ENCODE measurements around the gene ZNF638.
A peak's percentile ranks its signal among the peaks of the same experiment; 100 is the strongest.
"Not testable (repeated sequence)": the region's sequence is repeated elsewhere in the genome, so short reads cannot be mapped to it uniquely, and the experiment has no call there.

Gene ZNF638

GRCh38 chr2:71331581-71332434 is at the start of gene ZNF638:
Gene ZNF638 (plus strand): TSS chr2:71331782. CDS start chr2:71348955, 17,173 bp downstream.
- DNase-seq (ENCODE audit: low read depth in 2 of 2), result peak; percentile 90 to 92

- DNase-seq (ENCODE audit: low read depth in 2 of 2), result no peak
Measured at GRCh38 chr2:71281950-71282349, 49.6 kb upstream of the ZNF638 start.

- DNase-seq (ENCODE audit: low read depth in 2 of 2), result no peak
Measured at GRCh38 chr2:71282493-71282892, 49.1 kb upstream of the ZNF638 start.

GRCh38 chr2:71283131-71283530 is 48.5 kb upstream of the ZNF638 start:
- no peak for DNase-seq (ENCODE audit: low read depth in 2 of 2)

- DNase-seq (ENCODE audit: low read depth in 2 of 2), result no peak
Measured at GRCh38 chr2:71285706-71286105, 45.9 kb upstream of the ZNF638 start.

- no peak for DNase-seq (ENCODE audit: low read depth in 2 of 2)
Measured at GRCh38 chr2:71291398-71291797, 40.2 kb upstream of the ZNF638 start.

GRCh38 chr2:71292159-71292558 is 39.4 kb upstream of the ZNF638 start:
- DNase-seq (ENCODE audit: low read depth in 2 of 2), result no peak

- DNase-seq (ENCODE audit: low read depth in 2 of 2), result no peak
Measured at GRCh38 chr2:71298914-71299313, 32.7 kb upstream of the ZNF638 start.

GRCh38 chr2:71299507-71299906 is 32.1 kb upstream of the ZNF638 start:
- DNase-seq (ENCODE audit: low read depth in 2 of 2), result no peak

- no peak for DNase-seq (ENCODE audit: low read depth in 2 of 2)
Measured at GRCh38 chr2:71303849-71304248, 27.7 kb upstream of the ZNF638 start.

- DNase-seq (ENCODE audit: low read depth in 2 of 2), result no peak
Measured at GRCh38 chr2:71306762-71307161, 24.8 kb upstream of the ZNF638 start.

GRCh38 chr2:71313016-71313766 is 18.4 kb upstream of the ZNF638 start:
- DNase-seq (ENCODE audit: low read depth in 2 of 2), result no peak

- no peak for DNase-seq (ENCODE audit: low read depth in 2 of 2)
Measured at GRCh38 chr2:71317060-71317459, 14.5 kb upstream of the ZNF638 start.

GRCh38 chr2:71317900-71318299 is 13.7 kb upstream of the ZNF638 start:
- DNase-seq (ENCODE audit: low read depth in 2 of 2), result not testable (repeated sequence)

- no peak for DNase-seq (ENCODE audit: low read depth in 2 of 2)
Measured at GRCh38 chr2:71323386-71323785, 8.2 kb upstream of the ZNF638 start.

- no peak for DNase-seq (ENCODE audit: low read depth in 2 of 2)
Measured at GRCh38 chr2:71326968-71327367, 4.6 kb upstream of the ZNF638 start.

- no peak for DNase-seq (ENCODE audit: low read depth in 2 of 2)
Measured at GRCh38 chr2:71327916-71328315, 3.7 kb upstream of the ZNF638 start.

- DNase-seq (ENCODE audit: low read depth in 2 of 2), result no peak
Measured at GRCh38 chr2:71330155-71330554, 1.4 kb upstream of the ZNF638 start.

- no peak for DNase-seq (ENCODE audit: low read depth in 2 of 2)
Measured at GRCh38 chr2:71330585-71331330, 824 bp upstream of the ZNF638 start.

GRCh38 chr2:71331331-71331580 is 326 bp upstream of the ZNF638 start:
- DNase-seq (ENCODE audit: low read depth in 2 of 2), result peak in 1 of 2 donors; percentile 18

GRCh38 chr2:71332435-71332796 is 834 bp downstream of the ZNF638 start:
- no peak for DNase-seq (ENCODE audit: low read depth in 2 of 2)

GRCh38 chr2:71333619-71334018 is 2.0 kb downstream of the ZNF638 start:
- no peak for DNase-seq (ENCODE audit: low read depth in 2 of 2)

GRCh38 chr2:71336384-71336783 is 4.8 kb downstream of the ZNF638 start:
- DNase-seq (ENCODE audit: low read depth in 2 of 2), result no peak

All from stimulated activated CD4-positive, alpha-beta T cell treated with anti-CD3 and anti-CD28 coated beads, Interleukin-1b, Interleukin-23, amount 100 ng/mL, for 4 hours (primary cell).